Activated T-helper 1 cell treated with anti-CD3 and anti-CD28 coated beads, Interleukin-12 subunit alpha, Interleukin-12 subunit beta, Interleukin-2, Interleukin-4 antibody, amounts not matched to agents 30 ng/mL and 10 ng/mL and 1 ng/mL, durations not matched to agents 14 hours and 24 hours and 36 hours (primary cell): ENCODE results near the gene ZMYND12. TPM values are rescaled to one million over a fixed set of nuclear protein-coding genes. Genes with fewer than 3 reads are reported as not detected.

Experiments used
- DNase-seq: peaks from one replicate; pipeline ENCODE4 v3.0.0; 2021; ENCODE audit warnings: low spot score
- H3K27ac Mint-ChIP-seq: one replicate; pipeline ENCODE4 v1.8.0; 2021; ENCODE audit warnings: mild to moderate bottlenecking, mixed read lengths
- H3K27me3 Mint-ChIP-seq: one replicate; pipeline ENCODE4 v1.8.0; 2022; ENCODE audit warnings: mild to moderate bottlenecking, moderate library complexity, mixed read lengths; ENCODE audit not compliant: insufficient read depth
- H3K36me3 Mint-ChIP-seq: one replicate; pipeline ENCODE4 v1.8.0; 2021; ENCODE audit warnings: low read depth, mixed read lengths
- H3K4me1 Mint-ChIP-seq: one replicate; pipeline ENCODE4 v1.8.0; 2021; ENCODE audit warnings: low read depth, mixed read lengths
- H3K4me3 Mint-ChIP-seq: one replicate; pipeline ENCODE4 v1.8.0; 2021; ENCODE audit warnings: mild to moderate bottlenecking, moderate library complexity, mixed read lengths
- H3K9me3 Mint-ChIP-seq: one replicate; pipeline ENCODE4 v1.8.0; 2021; ENCODE audit warnings: mixed read lengths
- intact Hi-C: fragments of 100-400 bp; cut with micrococcal nuclease; formaldehyde crosslinking; loops from one replicate; pipeline ENCODE4 v1.15.1; 2024
- total RNA-seq: library from RNA; stranded (reverse); gene quantifications from 2 replicates; pipeline ENCODE4 v1.2.3, GENCODE V29; 2022

The ZMYND12 gene
- total RNA-seq, 1 donor from 2014 or later, result not detected

GRCh38 chr1:42431514-42431913 is 24.3 kb downstream of the ZMYND12 start:
- DNase-seq, result no peak
- H3K9me3 Mint-ChIP-seq, result no peaks in the 10 kb centered on the region
- H3K36me3 Mint-ChIP-seq, result no peaks in the 10 kb centered on the region
- peaks cover 11% of the 10 kb centered on the region for H3K4me1 Mint-ChIP-seq
- peaks cover 2% of the 10 kb centered on the region for H3K27me3 Mint-ChIP-seq
- no peak overlapping the region for H3K4me3 Mint-ChIP-seq
- no peak overlapping the region for H3K27ac Mint-ChIP-seq
- intact Hi-C loops, result no loop called here

- no peak for DNase-seq
- peaks cover 2% of the 10 kb centered on the region for H3K27me3 Mint-ChIP-seq
- no peaks in the 10 kb centered on the region for H3K36me3 Mint-ChIP-seq
- peaks cover 11% of the 10 kb centered on the region for H3K4me1 Mint-ChIP-seq
- H3K27ac Mint-ChIP-seq, result no peak overlapping the region
- intact Hi-C loops, result no loop called here
- H3K4me3 Mint-ChIP-seq, result no peak overlapping the region
- no peaks in the 10 kb centered on the region for H3K9me3 Mint-ChIP-seq
Observed at GRCh38 chr1:42430286-42431135, 25.3 kb downstream of the ZMYND12 start.

- Mint-ChIP-seq H3K4me1 (peaks cover 11% of the 10 kb centered on the region), H3K27me3 (no peaks in the 10 kb centered on the region), H3K4me3 (no peak overlapping the region), H3K27ac (no peak overlapping the region), H3K9me3 (no peaks in the 10 kb centered on the region), H3K36me3 (no peaks in the 10 kb centered on the region)
- intact Hi-C loops, result no loop called here
- DNase-seq, result no peak
Observed at GRCh38 chr1:42429603-42430002, 26.2 kb downstream of the ZMYND12 start.

- intact Hi-C loops, result no loop called here
- no peaks in the 10 kb centered on the region for H3K27me3 Mint-ChIP-seq
- no peak for DNase-seq
- no peaks in the 10 kb centered on the region for H3K36me3 Mint-ChIP-seq
- no peak overlapping the region for H3K27ac Mint-ChIP-seq
- H3K4me3 Mint-ChIP-seq, result no peak overlapping the region
- H3K9me3 Mint-ChIP-seq, result no peaks in the 10 kb centered on the region
- peaks cover 11% of the 10 kb centered on the region for H3K4me1 Mint-ChIP-seq
Observed at GRCh38 chr1:42427240-42427639, 28.6 kb downstream of the ZMYND12 start.

GRCh38 chr1:42424201-42424600 is 31.6 kb downstream of the ZMYND12 start:
- Mint-ChIP-seq H3K4me3 (no peak overlapping the region), H3K4me1 (no peaks in the 10 kb centered on the region), H3K27ac (no peak overlapping the region), H3K27me3 (peaks cover 3% of the 10 kb centered on the region), H3K36me3 (no peaks in the 10 kb centered on the region), H3K9me3 (no peaks in the 10 kb centered on the region)
- DNase-seq, result no peak
- intact Hi-C loops, result no loop called here

GRCh38 chr1:42423681-42424080 is 32.1 kb downstream of the ZMYND12 start:
- H3K27ac Mint-ChIP-seq, result no peak overlapping the region
- H3K4me1 Mint-ChIP-seq, result no peaks in the 10 kb centered on the region
- DNase-seq, result no peak
- peaks cover 3% of the 10 kb centered on the region for H3K27me3 Mint-ChIP-seq
- H3K36me3 Mint-ChIP-seq, result no peaks in the 10 kb centered on the region
- intact Hi-C loops, result no loop called here
- H3K9me3 Mint-ChIP-seq, result no peaks in the 10 kb centered on the region
- no peak overlapping the region for H3K4me3 Mint-ChIP-seq

GRCh38 chr1:42422737-42423136 is 33.1 kb downstream of the ZMYND12 start:
- H3K36me3 Mint-ChIP-seq, result no peaks in the 10 kb centered on the region
- no peak overlapping the region for H3K4me3 Mint-ChIP-seq
- no peaks in the 10 kb centered on the region for H3K9me3 Mint-ChIP-seq
- no peaks in the 10 kb centered on the region for H3K4me1 Mint-ChIP-seq
- DNase-seq, result no peak
- intact Hi-C loops, result no loop called here
- H3K27me3 Mint-ChIP-seq, result peaks cover 3% of the 10 kb centered on the region
- no peak overlapping the region for H3K27ac Mint-ChIP-seq

GRCh38 chr1:42420911-42421585 is 34.8 kb downstream of the ZMYND12 start:
- Mint-ChIP-seq H3K9me3 (no peaks in the 10 kb centered on the region), H3K4me1 (no peaks in the 10 kb centered on the region), H3K4me3 (no peak overlapping the region), H3K27ac (no peak overlapping the region), H3K27me3 (peaks cover 3% of the 10 kb centered on the region), H3K36me3 (no peaks in the 10 kb centered on the region)
- intact Hi-C loops, result no loop called here
- DNase-seq, result no peak

- Mint-ChIP-seq H3K36me3 (peaks cover 3% of the 10 kb centered on the region), H3K4me3 (no peak overlapping the region), H3K27me3 (peaks cover 3% of the 10 kb centered on the region), H3K27ac (no peak overlapping the region), H3K9me3 (no peaks in the 10 kb centered on the region), H3K4me1 (no peaks in the 10 kb centered on the region)
- intact Hi-C loops, result no loop called here
- no peak for DNase-seq
Observed at GRCh38 chr1:42420121-42420520, 35.7 kb downstream of the ZMYND12 start.

GRCh38 chr1:42419126-42419821 is 36.5 kb downstream of the ZMYND12 start:
- H3K4me1 Mint-ChIP-seq, result no peaks in the 10 kb centered on the region
- DNase-seq, result no peak
- no peak overlapping the region for H3K27ac Mint-ChIP-seq
- no peaks in the 10 kb centered on the region for H3K9me3 Mint-ChIP-seq
- H3K36me3 Mint-ChIP-seq, result peaks cover 6% of the 10 kb centered on the region
- intact Hi-C loops, result no loop called here
- no peak overlapping the region for H3K4me3 Mint-ChIP-seq
- H3K27me3 Mint-ChIP-seq, result peaks cover 3% of the 10 kb centered on the region

- H3K27me3 Mint-ChIP-seq, result peaks cover 3% of the 10 kb centered on the region
- no peaks in the 10 kb centered on the region for H3K4me1 Mint-ChIP-seq
- no peak for DNase-seq
- H3K4me3 Mint-ChIP-seq, result no peak overlapping the region
- H3K27ac Mint-ChIP-seq, result no peak overlapping the region
- H3K9me3 Mint-ChIP-seq, result no peaks in the 10 kb centered on the region
- intact Hi-C loops, result no loop called here
- H3K36me3 Mint-ChIP-seq, result peaks cover 6% of the 10 kb centered on the region
Observed at GRCh38 chr1:42418516-42418915, 37.3 kb downstream of the ZMYND12 start.

- no peak overlapping the region for H3K27ac Mint-ChIP-seq
Observed at GRCh38 chr1:42417166-42417565, 38.7 kb downstream of the ZMYND12 start.

More at GRCh38 chr1:42417166-42417565, 38.7 kb downstream of the ZMYND12 start:
- H3K4me1 Mint-ChIP-seq, result no peaks in the 10 kb centered on the region
- intact Hi-C loops, result no loop called here
- H3K9me3 Mint-ChIP-seq, result no peaks in the 10 kb centered on the region
- H3K4me3 Mint-ChIP-seq, result no peak overlapping the region
- peaks cover 3% of the 10 kb centered on the region for H3K27me3 Mint-ChIP-seq
- H3K36me3 Mint-ChIP-seq, result peaks cover 9% of the 10 kb centered on the region
- DNase-seq, result no peak
